Measurements from ENCODE around the gene NUTM1.

GRCh38 chr15:34341381-34342212, 1.5 kb upstream of the NUTM1 start:
- TF ChIP-seq POLR2A (IDR thresholded peaks at IDR 0.05; ENCODE audit: low read length) (no peak), GATA1 (IDR thresholded peaks at IDR 0.05; ENCODE audit: low read depth, low read length) (no peak)
